H1 (cell line): ENCODE measurements around the gene OR10H1. TPM values are rescaled to one million over a fixed set of nuclear protein-coding genes. Genes with fewer than 3 reads are reported as not detected.

Experiments used
- CTCF ChIA-PET: fragments of 300-600 bp; sonication (Branson Sonifier 250); formaldehyde crosslinking; loops from one replicate; lab custom pipeline; 2021; ENCODE audit not compliant: partially characterized antibody; lab: Charles Lee
- POLR2A ChIA-PET: fragments of 300-600 bp; sonication (Branson Sonifier 250); formaldehyde crosslinking; loops from one replicate; lab custom pipeline; 2021; ENCODE audit warnings: inconsistent platforms; ENCODE audit not compliant: partially characterized antibody; lab: Charles Lee
- DNase-seq, 2 experiments: peaks; one replicate each; pipeline versions ENCODE4 v3.0.0 to v3.0.0-alpha.2; 2010 to 2022; ENCODE audit warnings: low spot score in 2 of 2, low read depth in 1 of 2, mixed read lengths in 1 of 2
- FAIRE-seq: peaks from 2 replicates; lab custom pipeline; 2011; peaks lifted over from hg19 to GRCh38; lab: Jason Lieb, UNC
- H2AFZ ChIP-seq: 2 replicates; pipeline ENCODE4 v1.8.1; 2012; ENCODE audit warnings: low read length, inconsistent platforms
- H2AK5ac ChIP-seq: 2 replicates; pipeline ENCODE4 v1.6.1; 2013; ENCODE audit warnings: low read depth, low read length
- H2BK120ac ChIP-seq: replicated peaks from 2 replicates; pipeline ENCODE3; 2013; ENCODE audit warnings: low read depth, low read length, inconsistent platforms
- H2BK12ac ChIP-seq: 2 replicates; pipeline ENCODE4 v1.6.1; 2013; ENCODE audit warnings: low read depth, low read length
- H2BK15ac ChIP-seq: 2 replicates; pipeline ENCODE4 v1.6.1; 2013; ENCODE audit warnings: low read length
- H2BK20ac ChIP-seq: 2 replicates; pipeline ENCODE4 v1.6.1; 2013; ENCODE audit warnings: low read length
- H2BK5ac ChIP-seq: 2 replicates; pipeline ENCODE4 v1.6.1; 2013; ENCODE audit warnings: low read depth, low read length
- H3K14ac ChIP-seq: 2 replicates; pipeline ENCODE4 v1.6.1; 2013; ENCODE audit warnings: inconsistent platforms; ENCODE audit not compliant: insufficient read length
- H3K18ac ChIP-seq: 2 replicates; pipeline ENCODE4 v1.6.1; 2013; ENCODE audit warnings: low read length; ENCODE audit errors: extremely low read depth
- H3K23ac ChIP-seq: 2 replicates; pipeline ENCODE4 v1.6.1; 2013; ENCODE audit warnings: inconsistent platforms; ENCODE audit not compliant: insufficient read length
- H3K23me2 ChIP-seq: 2 replicates; pipeline ENCODE4 v1.6.1; 2013; ENCODE audit warnings: low read depth, low read length
- H3K27ac ChIP-seq: 2 replicates; pipeline ENCODE4 v1.6.1; 2011; ENCODE audit warnings: low read depth, low read length, inconsistent platforms
- H3K27me3 ChIP-seq, 4 experiments: replicated peaks in 1 of 4; 1 replicate in 1 of 4; 2 replicates in 3 of 4; pipeline versions ENCODE4 v1.6.1 to v1.8.1; 2011 to 2013; ENCODE audit warnings: low read length in 3 of 4, mild to moderate bottlenecking in 3 of 4, inconsistent platforms in 2 of 4, mixed read lengths in 2 of 4, moderate library complexity in 1 of 4; ENCODE audit not compliant: control insufficient read depth in 3 of 4, insufficient read depth in 3 of 4; ENCODE audit errors: extremely low read depth in 1 of 4
- H3K36me3 ChIP-seq, 4 experiments: 2 replicates each; pipeline versions ENCODE4 v1.6.1 to v1.8.1; 2011 to 2013; ENCODE audit warnings: mild to moderate bottlenecking in 4 of 4, low read length in 3 of 4, moderate library complexity in 2 of 4, control low read depth in 1 of 4, inconsistent platforms in 1 of 4; ENCODE audit not compliant: insufficient read depth in 4 of 4, control insufficient read depth in 2 of 4
- H3K4ac ChIP-seq: replicated peaks from 2 replicates; pipeline ENCODE3; 2013; ENCODE audit warnings: low read length, low read depth, mixed read lengths, inconsistent platforms; ENCODE audit not compliant: insufficient read length
- H3K4me1 ChIP-seq, 4 experiments: replicated peaks in 1 of 4; 1 replicate in 1 of 4; 2 replicates in 3 of 4; pipeline versions ENCODE4 v1.6.1 to v1.8.1; 2011 to 2013; ENCODE audit warnings: low read length in 3 of 4, inconsistent platforms in 2 of 4, mixed read lengths in 1 of 4; ENCODE audit not compliant: insufficient read depth in 4 of 4, control insufficient read depth in 3 of 4
- H3K4me2 ChIP-seq, 2 experiments: 2 replicates each; pipeline versions ENCODE4 v1.6.1 to v1.8.1; 2011 to 2013; ENCODE audit warnings: low read depth in 2 of 2, low read length in 2 of 2, control low read depth in 1 of 2, inconsistent platforms in 1 of 2, mild to moderate bottlenecking in 1 of 2; ENCODE audit not compliant: insufficient read depth in 1 of 2
- H3K4me3 ChIP-seq, 4 experiments: fragments of 200-600, 300-600 bp in 1 of 4; sonication (generic), shearing (Covaris generic), sonication (Bioruptor Twin) in 1 of 4; 2 replicates each; pipeline versions ENCODE4 v1.5.1 to v1.8.1; 2011 to 2016; ENCODE audit warnings: low read length in 4 of 4, low read depth in 3 of 4, control low read depth in 2 of 4, inconsistent platforms in 2 of 4, mild to moderate bottlenecking in 2 of 4, mixed read lengths in 1 of 4, moderate library complexity in 1 of 4; ENCODE audit not compliant: insufficient read depth in 2 of 4; ENCODE audit errors: extremely low read depth in 1 of 4
- H3K56ac ChIP-seq: replicated peaks from 2 replicates; pipeline ENCODE3; 2013; ENCODE audit warnings: low read depth, mild to moderate bottlenecking, mixed read lengths, low read length, inconsistent platforms; ENCODE audit not compliant: insufficient read length
- H3K79me1 ChIP-seq: 2 replicates; pipeline ENCODE4 v1.6.1; 2013; ENCODE audit warnings: low read depth, low read length, control low read depth
- H3K79me2 ChIP-seq, 2 experiments: 2 replicates each; pipeline versions ENCODE4 v1.6.1 to v1.8.1; 2012 to 2013; ENCODE audit warnings: low read length in 2 of 2, mild to moderate bottlenecking in 2 of 2, inconsistent platforms in 1 of 2; ENCODE audit not compliant: insufficient read depth in 2 of 2, control insufficient read depth in 1 of 2
- H3K9ac ChIP-seq, 4 experiments: replicated peaks in 1 of 4; 1 replicate in 1 of 4; 2 replicates in 3 of 4; pipeline versions ENCODE4 v1.6.1 to v1.8.1; 2011 to 2013; ENCODE audit warnings: low read depth in 3 of 4, low read length in 3 of 4, control low read depth in 2 of 4, mild to moderate bottlenecking in 2 of 4, moderate library complexity in 2 of 4, inconsistent platforms in 1 of 4; ENCODE audit errors: extremely low read depth in 1 of 4
- H3K9me3 ChIP-seq, 2 experiments: 2 replicates each; pipeline versions ENCODE4 v1.6.1 to v1.8.1; 2012 to 2013; ENCODE audit warnings: mild to moderate bottlenecking in 2 of 2, moderate library complexity in 2 of 2, control low read depth in 1 of 2, inconsistent platforms in 1 of 2, low read depth in 1 of 2, low read length in 1 of 2, mixed read lengths in 1 of 2; ENCODE audit not compliant: insufficient read depth in 2 of 2
- H4K20me1 ChIP-seq, 2 experiments: replicated peaks in 1 of 2; 2 replicates each; pipeline versions ENCODE3 to v1.8.1; 2011 to 2013; ENCODE audit warnings: inconsistent platforms in 2 of 2, low read length in 2 of 2, mild to moderate bottlenecking in 1 of 2; ENCODE audit not compliant: insufficient read depth in 2 of 2, control insufficient read depth in 1 of 2
- H4K5ac ChIP-seq: 2 replicates; pipeline ENCODE4 v1.6.1; 2013; ENCODE audit warnings: low read length, low read depth, mixed read lengths, inconsistent platforms; ENCODE audit not compliant: insufficient read length
- H4K8ac ChIP-seq: 2 replicates; pipeline ENCODE4 v1.8.0; 2013; ENCODE audit warnings: mild to moderate bottlenecking, moderate library complexity, low read length, inconsistent platforms; ENCODE audit not compliant: insufficient read depth; ENCODE audit errors: extremely low read depth
- H4K91ac ChIP-seq: replicated peaks from 2 replicates; pipeline ENCODE3; 2013; ENCODE audit warnings: low read length, mixed read lengths, inconsistent platforms; ENCODE audit not compliant: insufficient read length
- CHD2 ChIP-seq: IDR thresholded peaks from 2 replicates; pipeline ENCODE4 v1.6.1; 2012; ENCODE audit warnings: low read length, improper control_type of control experiment
- CREB1 ChIP-seq: IDR thresholded peaks from 2 replicates; pipeline ENCODE4 v1.6.1; 2012; ENCODE audit warnings: inconsistent platforms
- HDAC2 ChIP-seq, 2 experiments: fragments of 300-600 bp in 1 of 2; sonication (generic) in 1 of 2; IDR thresholded peaks; 2 replicates each; pipeline ENCODE4 v1.6.1; 2011 to 2012; ENCODE audit warnings: low read depth in 2 of 2, low read length in 2 of 2, mild to moderate bottlenecking in 2 of 2, moderate library complexity in 2 of 2, borderline replicate concordance in 1 of 2, inconsistent platforms in 1 of 2
- WGBS, 2 experiments: shearing (Covaris generic) in 1 of 2; methylation state at CpG; one replicate each; pipeline versions ENCODE4 v1.1.6 to v1.1.7; 2013 to 2015; ENCODE audit warnings: low lambda C conversion rate in 2 of 2, mixed read lengths in 2 of 2, inconsistent platforms in 1 of 2, low coverage in 1 of 2, missing lambda C conversion rate in 1 of 2; ENCODE audit not compliant: insufficient replicate concordance in 2 of 2, insufficient coverage in 1 of 2, insufficient read length in 1 of 2; ENCODE audit errors: extremely low coverage in 1 of 2, missing lambda C conversion rate in 1 of 2; 5-methylcytosine and 5-hydroxymethylcytosine counted together
- polyA plus RNA-seq, 7 experiments: library from polyadenylated mRNA; depleted of rRNA in 3 of 7; stranded (reverse) in 5 of 7; unstranded in 2 of 7; fragments of >200 nt in 5 of 7; fragments of 200-250 nt in 2 of 7; gene quantifications; 1 replicate in 5 of 7; 2 replicates in 1 of 7; 4 replicates in 1 of 7; pipeline versions ENCODE4 v1.2.1 to v1.2.3, GENCODE V29; 2011 to 2013; ENCODE audit warnings: missing spikeins in 2 of 7, mixed read lengths in 2 of 7
- total RNA-seq: library from RNA; stranded (reverse); fragmentation: NEBNext Ultra II Directional; extraction: Animal tissue kit (Norgen Biotek cat#: 25700); gene quantifications from 2 replicates; pipeline ENCODE4 v1.2.1, GENCODE V29; 2021

Gene OR10H1
- total and polyA plus RNA-seq, 2 of the 8 experiments (the other 6 are each of a cell fraction or from before 2014, with no cell fraction given), result not detected

DNA sequence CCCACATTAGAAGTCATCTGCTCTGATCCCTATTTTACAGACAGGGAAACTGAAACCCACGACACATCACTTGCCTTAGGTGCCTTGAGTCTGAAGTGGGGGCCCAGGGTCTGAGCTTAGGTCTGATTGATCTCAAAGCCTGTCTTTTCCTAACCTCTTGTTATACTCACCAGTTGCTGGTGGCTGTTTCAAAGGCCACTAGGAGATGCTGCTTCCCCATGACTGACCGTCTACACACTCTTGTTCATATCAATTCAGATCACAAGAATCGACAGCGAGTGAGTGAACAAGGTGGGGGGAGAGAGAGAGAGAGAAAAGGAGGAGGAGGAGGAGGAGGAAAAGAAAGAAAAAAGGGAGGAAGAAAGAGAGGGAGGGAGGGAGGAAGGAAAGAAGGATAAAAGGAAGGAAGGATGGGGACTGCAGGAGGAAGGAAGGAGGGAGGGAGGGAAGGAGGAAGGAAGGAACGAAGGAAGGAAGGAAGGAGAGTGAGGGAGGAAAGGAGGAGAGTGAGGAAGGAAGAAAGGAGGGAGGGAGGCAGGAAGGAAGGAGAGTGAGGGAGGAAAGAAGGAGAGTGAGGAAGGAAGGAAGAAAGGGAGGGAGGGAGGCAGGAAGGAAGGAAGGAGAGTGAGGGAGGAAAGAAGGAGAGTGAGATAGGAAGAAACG, 3.3 kb downstream of the OR10H1 start:
- DNase-seq (no peak), FAIRE-seq (no peak)
- POLR2A ChIA-PET, result no interaction called here
- TF ChIP-seq HDAC2 (IDR thresholded peaks at IDR 0.05; ENCODE audit: borderline replicate concordance in 1 of 2, low read depth in 2 of 2, low read length in 2 of 2) (no peak), CREB1 (no peak), CHD2 (no peak)

More for the DNA sequence above, 3.3 kb downstream of the OR10H1 start:
- no peak overlapping the region for H2BK12ac ChIP-seq
- no peak overlapping the region for H3K27ac ChIP-seq
- no peak overlapping the region for H3K14ac ChIP-seq
- no peak overlapping the region for H4K8ac ChIP-seq
- H4K5ac ChIP-seq, result no peak overlapping the region
- no peaks in the 10 kb centered on the region for H3K27me3 ChIP-seq
- no peaks in the 10 kb centered on the region for H3K79me2 ChIP-seq
- WGBS, 2 experiments, result 39 to 86% methylated on average over 2 to 6 of the region's 6 CpGs
- no peak overlapping the region for H3K18ac ChIP-seq
- no peak overlapping the region for H2AFZ ChIP-seq
- H3K9ac ChIP-seq, result no peak overlapping the region
- no peak overlapping the region for H3K56ac ChIP-seq
- H2BK15ac ChIP-seq, result no peak overlapping the region
- no peak overlapping the region for H4K91ac ChIP-seq
- CTCF ChIA-PET, result no interaction called here
- H3K4me2 ChIP-seq, result no peak overlapping the region
- no peaks in the 10 kb centered on the region for H3K4me1 ChIP-seq
- peaks cover 48 to 96% of the 10 kb centered on the region in 2 experiments for H3K9me3 ChIP-seq
- no peak overlapping the region for H3K4ac ChIP-seq
- H3K36me3 ChIP-seq, result no peaks in the 10 kb centered on the region
- no peak overlapping the region for H2BK5ac ChIP-seq
- no peaks in the 10 kb centered on the region for H4K20me1 ChIP-seq
- no peaks in the 10 kb centered on the region for H3K79me1 ChIP-seq
- no peak overlapping the region for H3K4me3 ChIP-seq
- no peak overlapping the region for H2BK120ac ChIP-seq
- no peaks in the 10 kb centered on the region for H3K23me2 ChIP-seq
- no peak overlapping the region for H2BK20ac ChIP-seq
- no peak overlapping the region for H2AK5ac ChIP-seq
- H3K23ac ChIP-seq, result no peak overlapping the region
